Vagina (tissue), 2 donors: ENCODE results near the gene TAF1L. TPM values are rescaled to one million over a fixed set of nuclear protein-coding genes. Genes with fewer than 3 reads are reported as not detected.

Experiments used
- DNase-seq, 2 donors: peaks; one replicate each; pipeline ENCODE4 v3.0.0-alpha.2; 2017; ENCODE audit errors: extremely low spot score in 2 of 2
- H3K27ac ChIP-seq: fragments of 200-600 bp; sonication (generic); one replicate; pipeline ENCODE4 v1.5.1; 2019
- H3K27me3 ChIP-seq: fragments of 200-600 bp; sonication (generic); one replicate; pipeline ENCODE4 v1.5.1; 2019
- H3K36me3 ChIP-seq, 2 donors: fragments of 200-600 bp; sonication (generic); one replicate each; pipeline ENCODE4 v1.5.1; 2017 to 2019
- H3K4me1 ChIP-seq: fragments of 200-600 bp; sonication (generic); one replicate; pipeline ENCODE4 v1.5.1; 2019
- H3K4me3 ChIP-seq, 2 donors: fragments of 200-600 bp; sonication (generic); 1 replicate in 1 of 2; 2 replicates in 1 of 2; pipeline ENCODE4 v1.5.1; 2016 to 2019
- H3K9me3 ChIP-seq: fragments of 200-600 bp; sonication (generic); one replicate; pipeline ENCODE4 v1.5.1; 2019
- CTCF ChIP-seq, 3 experiments: fragments of 450-650 bp in 2 of 3; fragments of 200-600 bp in 1 of 3; sonication (generic) in 1 of 3; IDR thresholded peaks; one replicate each; pipeline ENCODE4 v1.5.1; 2017 to 2019; ENCODE audit warnings: antibody characterized with exemption in 3 of 3, mild to moderate bottlenecking in 2 of 3, moderate library complexity in 2 of 3
- POLR2A ChIP-seq, 2 donors: fragments of 450-650 bp; IDR thresholded peaks; one replicate each; pipeline ENCODE4 v1.6.1; 2017; ENCODE audit warnings: antibody characterized with exemption in 2 of 2, mild to moderate bottlenecking in 2 of 2, moderate library complexity in 2 of 2
- POLR2AphosphoS5 ChIP-seq, 2 donors: sonication (generic); formaldehyde crosslinking; IDR thresholded peaks; one replicate each; pipeline ENCODE4 v1.9.0; 2017; ENCODE audit warnings: antibody characterized with exemption in 2 of 2, mild to moderate bottlenecking in 2 of 2, low read depth in 1 of 2; ENCODE audit not compliant: insufficient read depth in 1 of 2
- intact Hi-C: fragments of 100-400 bp; cut with DNase I; formaldehyde crosslinking; loops from one replicate; pipeline ENCODE4 v1.15.1; 2023
- total RNA-seq: library from RNA; depleted of rRNA; stranded (reverse); fragments of >200 nt; gene quantifications from one replicate; pipeline ENCODE4 v1.2.3, GENCODE V29; 2016

The TAF1L gene
- total RNA-seq, 1 donor from 2014 or later: not detected

- no peaks in the 10 kb centered on the region for H3K9me3 ChIP-seq
- no peak overlapping the region for H3K4me3 ChIP-seq
- no peaks in the 10 kb centered on the region for H3K4me1 ChIP-seq
- no peaks in the 10 kb centered on the region for H3K36me3 ChIP-seq
- TF ChIP-seq POLR2AphosphoS5 (IDR thresholded peaks at IDR 0.05; ENCODE audit: insufficient read depth in 1 of 2, low read depth in 1 of 2): no peak
- no peak for TF ChIP-seq CTCF (IDR thresholded peaks at IDR 0.05)
- no peak for TF ChIP-seq POLR2A (IDR thresholded peaks at IDR 0.05)
- H3K27me3 ChIP-seq: no peaks in the 10 kb centered on the region
- intact Hi-C loops: no loop called here
- no peak overlapping the region for H3K27ac ChIP-seq
- no peak for DNase-seq
Observed at GRCh38 chr9:32631991-32632390, 3.5 kb downstream of the TAF1L start.

GRCh38 chr9:32627394-32627954 lies 8.0 kb downstream of the TAF1L start:
- Histone ChIP-seq H3K36me3 (no peaks in the 10 kb centered on the region), H3K27ac (no peak overlapping the region), H3K4me1 (no peaks in the 10 kb centered on the region), H3K9me3 (no peaks in the 10 kb centered on the region), H3K4me3 (no peak overlapping the region), H3K27me3 (no peaks in the 10 kb centered on the region)
- DNase-seq: no peak
- TF ChIP-seq POLR2AphosphoS5 (IDR thresholded peaks at IDR 0.05; ENCODE audit: insufficient read depth in 1 of 2, low read depth in 1 of 2) (no peak), CTCF (IDR thresholded peaks at IDR 0.05) (no peak), POLR2A (IDR thresholded peaks at IDR 0.05) (no peak)
- intact Hi-C loops: no loop called here

GRCh38 chr9:32625320-32625719 lies 10.1 kb downstream of the TAF1L start:
- H3K36me3 ChIP-seq: no peaks in the 10 kb centered on the region
- no peaks in the 10 kb centered on the region for H3K27me3 ChIP-seq
- H3K4me1 ChIP-seq: no peaks in the 10 kb centered on the region
- DNase-seq: no peak
- TF ChIP-seq CTCF (IDR thresholded peaks at IDR 0.05) (no peak), POLR2A (IDR thresholded peaks at IDR 0.05) (no peak), POLR2AphosphoS5 (IDR thresholded peaks at IDR 0.05; ENCODE audit: insufficient read depth in 1 of 2, low read depth in 1 of 2) (no peak)
- H3K9me3 ChIP-seq: no peaks in the 10 kb centered on the region
- H3K4me3 ChIP-seq: no peak overlapping the region
- intact Hi-C loops: no loop called here
- H3K27ac ChIP-seq: no peak overlapping the region

GRCh38 chr9:32622948-32623347 lies 12.5 kb downstream of the TAF1L start:
- Histone ChIP-seq H3K4me3 (no peak overlapping the region), H3K36me3 (no peaks in the 10 kb centered on the region), H3K4me1 (no peaks in the 10 kb centered on the region), H3K9me3 (no peaks in the 10 kb centered on the region), H3K27ac (no peak overlapping the region), H3K27me3 (no peaks in the 10 kb centered on the region)
- no peak for DNase-seq
- TF ChIP-seq CTCF (IDR thresholded peaks at IDR 0.05): no peak
- no peak for TF ChIP-seq POLR2A (IDR thresholded peaks at IDR 0.05)
- no peak for TF ChIP-seq POLR2AphosphoS5 (IDR thresholded peaks at IDR 0.05; ENCODE audit: insufficient read depth in 1 of 2, low read depth in 1 of 2)
- intact Hi-C loops: no loop called here

- TF ChIP-seq CTCF (IDR thresholded peaks at IDR 0.05): no peak
- TF ChIP-seq POLR2A (IDR thresholded peaks at IDR 0.05): no peak
- no peak for TF ChIP-seq POLR2AphosphoS5 (IDR thresholded peaks at IDR 0.05; ENCODE audit: insufficient read depth in 1 of 2, low read depth in 1 of 2)
- H3K9me3 ChIP-seq: no peaks in the 10 kb centered on the region
- intact Hi-C loops: no loop called here
- H3K27ac ChIP-seq: no peak overlapping the region
- DNase-seq: no peak
- no peaks in the 10 kb centered on the region for H3K4me1 ChIP-seq
- H3K4me3 ChIP-seq: no peak overlapping the region
- H3K36me3 ChIP-seq: no peaks in the 10 kb centered on the region
- no peaks in the 10 kb centered on the region for H3K27me3 ChIP-seq
Observed at GRCh38 chr9:32618261-32618660, 17.2 kb downstream of the TAF1L start.
